GM18520 (cell line): ENCODE measurements around the gene TBX10.

Experiments
- ATAC-seq: cut with Tn5 transposase; IDR thresholded peaks from one replicate; pipeline ENCODE4 v1.9.1; 2021; ENCODE audit not compliant: unreplicated experiment

The TBX10 gene

DNA sequence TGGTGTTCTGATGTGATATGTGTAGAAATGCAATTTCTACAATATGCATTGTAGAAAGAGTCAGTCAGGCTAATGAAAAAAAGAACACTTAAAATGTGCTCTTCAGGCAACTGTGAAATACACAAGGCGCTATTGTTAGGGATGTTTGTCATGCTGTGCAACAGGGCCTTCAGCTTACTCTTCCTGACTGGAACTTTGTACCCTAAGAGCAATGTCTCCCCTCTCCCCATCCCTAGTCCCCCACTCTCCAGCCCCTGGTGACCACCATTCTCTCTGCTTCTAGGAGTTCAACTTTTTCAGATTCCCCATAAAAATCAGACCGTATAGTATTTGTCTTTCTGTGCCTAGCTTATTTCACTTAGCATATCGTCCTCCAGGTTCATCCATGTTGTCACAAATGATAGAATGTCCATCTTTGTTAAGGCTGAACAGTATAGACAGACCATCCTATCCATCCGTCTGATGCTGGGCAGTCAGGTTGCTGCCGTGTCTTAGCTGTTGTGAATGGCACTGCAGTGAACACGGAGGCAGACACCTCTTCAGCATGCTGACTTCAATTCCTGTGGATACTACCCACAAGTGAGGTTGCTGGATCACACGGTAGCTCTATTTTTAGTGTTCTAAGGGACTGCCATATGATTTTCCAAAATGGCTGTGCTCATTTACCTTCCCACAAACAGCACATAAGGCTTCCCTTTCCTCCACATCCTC, 22.2 kb downstream of the TBX10 start:
- ATAC-seq: no peak

DNA sequence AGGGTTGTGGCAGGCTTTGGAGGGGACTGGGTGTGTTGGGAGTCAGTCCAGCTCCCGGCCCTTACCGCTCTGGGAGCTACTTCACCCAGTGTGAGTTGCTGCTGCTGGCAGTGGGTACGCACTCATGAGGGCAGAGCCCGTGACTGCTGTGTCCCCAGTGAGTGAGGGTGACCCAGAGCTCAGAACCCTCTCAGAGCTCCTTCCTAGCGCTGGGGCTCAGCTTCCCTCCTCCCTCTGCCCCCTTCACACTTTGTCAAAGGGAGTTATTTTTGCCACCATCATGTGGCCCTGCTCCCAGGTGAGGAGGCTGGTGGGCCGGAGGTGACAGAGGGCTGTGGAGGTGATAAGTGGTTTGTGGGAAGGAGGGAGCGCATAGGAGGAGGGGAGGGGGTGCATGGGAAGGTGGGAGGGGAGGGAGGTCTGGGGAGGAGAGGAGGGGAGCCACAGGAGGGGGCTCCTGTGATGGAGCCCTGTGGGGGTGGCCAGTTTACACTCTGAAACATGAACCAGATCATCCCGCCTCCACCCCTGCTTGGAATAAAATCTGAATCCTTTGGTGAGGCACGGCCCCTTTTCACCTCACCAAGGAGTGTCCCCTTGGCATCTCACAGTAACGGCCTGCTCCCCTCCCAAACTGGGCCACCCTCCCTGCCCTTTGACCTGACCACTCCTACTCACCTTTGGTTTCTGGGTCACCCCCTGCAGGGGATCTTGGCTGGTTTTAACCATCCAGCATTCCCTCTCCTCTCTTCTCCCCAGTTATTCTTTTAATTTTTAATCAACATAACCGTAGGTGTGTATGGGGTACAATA, 22.9 kb downstream of the TBX10 start:
- no peak for ATAC-seq

DNA sequence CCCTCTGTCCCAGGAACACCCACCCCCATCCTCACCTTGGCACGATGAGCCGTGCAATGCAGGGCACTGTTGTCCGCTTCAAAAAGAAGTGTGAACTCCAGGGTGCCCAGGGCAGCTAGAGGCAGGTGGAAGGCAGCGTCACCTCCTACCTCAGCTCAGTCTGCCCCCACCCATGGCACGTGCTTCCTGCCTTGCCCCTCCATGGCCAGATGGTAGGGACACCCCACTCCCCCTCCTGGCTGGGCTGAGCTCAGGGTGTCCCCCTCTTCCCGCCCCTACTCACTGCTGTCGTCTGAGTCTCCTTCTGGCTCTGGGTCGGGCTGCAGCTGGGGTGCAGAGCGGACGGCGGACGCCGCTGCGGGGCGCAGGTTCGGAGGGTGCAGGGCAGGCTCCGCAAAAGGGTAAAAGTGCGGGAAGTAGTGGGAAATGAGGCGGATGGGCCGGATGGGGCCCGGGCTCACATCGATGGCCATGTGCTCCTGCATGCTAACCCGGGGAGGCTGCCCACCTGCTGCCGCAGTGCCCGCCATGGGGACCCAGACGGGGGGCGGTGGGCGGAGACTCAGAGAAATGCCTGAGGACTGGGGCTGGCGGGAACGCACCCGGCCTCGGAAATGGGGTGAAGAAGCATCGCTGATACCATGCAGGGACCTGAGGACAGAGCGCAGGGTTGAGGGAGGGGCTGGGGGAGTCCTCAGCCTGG, 23.7 kb downstream of the TBX10 start:
- no peak for ATAC-seq

DNA sequence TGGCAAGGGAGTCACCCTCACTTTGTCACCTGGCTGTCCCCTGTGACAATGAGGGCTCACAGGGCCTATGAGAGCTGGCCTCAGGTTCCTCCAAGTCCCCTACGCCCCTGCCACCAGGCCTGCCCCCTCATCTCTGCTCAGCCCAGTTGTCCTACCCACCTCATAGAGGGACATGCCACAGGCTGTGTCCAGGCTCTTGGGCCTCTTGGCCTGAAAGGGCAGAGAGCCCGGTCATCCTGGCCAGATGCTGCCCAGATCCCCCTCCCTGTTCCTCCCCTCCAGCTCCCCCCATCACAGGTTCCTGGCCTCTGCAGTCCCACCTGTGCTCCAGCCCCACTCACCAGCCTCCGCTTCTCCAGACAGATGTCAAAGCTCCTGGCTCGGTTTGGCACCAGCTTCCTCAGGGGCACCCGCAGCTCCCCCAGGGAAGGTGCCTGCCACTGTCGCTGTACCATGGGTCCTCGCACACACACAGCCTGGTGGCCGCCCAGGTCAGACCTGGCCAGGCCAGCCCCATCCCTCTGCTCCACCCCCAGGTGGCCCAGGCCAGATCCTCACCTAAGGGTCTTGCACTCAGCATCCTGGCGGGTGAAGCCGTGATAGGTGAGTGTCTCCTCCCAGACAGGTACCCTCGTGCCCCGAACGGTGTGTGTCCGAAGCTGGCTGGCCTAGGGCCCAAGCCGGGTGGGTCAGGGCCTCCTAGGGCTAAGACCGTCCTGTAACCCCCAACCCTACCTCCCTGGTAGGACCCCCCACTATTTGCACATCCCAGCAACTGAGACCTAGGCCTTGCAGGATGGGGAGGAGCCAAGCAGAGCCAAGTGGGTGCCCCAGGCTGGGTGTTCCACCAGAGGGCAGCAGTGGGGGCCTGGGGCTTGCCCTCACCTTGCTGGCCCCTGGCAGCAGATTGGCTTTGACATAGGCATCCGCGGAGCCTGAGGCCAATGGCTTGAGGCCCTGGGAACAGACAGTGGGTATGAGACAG, 24.5 kb downstream of the TBX10 start:
- ATAC-seq: no peak

DNA sequence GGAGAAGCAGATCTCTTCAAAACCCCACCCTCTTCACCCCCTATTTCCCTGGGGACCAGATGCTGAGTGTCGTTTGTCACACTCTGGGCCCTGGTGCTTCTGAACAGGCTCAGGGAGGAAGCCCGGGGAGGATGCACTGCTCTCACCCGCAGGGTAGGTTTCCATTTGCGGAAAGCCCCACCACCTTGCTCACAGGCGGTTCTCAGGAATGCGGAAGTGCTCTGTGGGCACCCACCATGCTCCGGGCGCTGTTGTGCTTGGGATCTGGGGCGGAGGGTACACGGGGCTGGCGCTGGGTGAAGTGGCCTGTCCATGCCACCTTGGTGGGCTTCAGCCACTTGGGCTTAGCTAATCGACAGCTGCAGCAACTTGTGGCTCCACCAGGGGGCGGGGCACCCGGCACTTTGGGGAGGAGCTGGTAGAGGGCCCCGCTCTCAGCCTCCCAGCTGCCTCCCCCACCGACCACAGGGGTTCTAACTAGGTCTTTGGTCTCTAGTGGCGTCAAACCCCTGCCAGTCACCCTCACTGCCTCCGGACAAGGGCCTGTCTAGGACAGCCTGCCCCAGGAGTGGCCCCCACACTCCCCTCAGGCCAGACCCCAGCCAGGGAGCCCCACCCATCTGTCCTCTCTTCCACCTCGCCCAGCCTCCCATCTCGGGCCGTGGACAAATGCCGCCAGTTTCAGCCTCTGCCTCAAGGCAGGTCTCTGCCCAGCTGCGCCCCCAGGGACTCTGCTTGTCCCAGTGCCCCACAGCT, 25.4 kb downstream of the TBX10 start:
- ATAC-seq: peak; percentile 71

DNA sequence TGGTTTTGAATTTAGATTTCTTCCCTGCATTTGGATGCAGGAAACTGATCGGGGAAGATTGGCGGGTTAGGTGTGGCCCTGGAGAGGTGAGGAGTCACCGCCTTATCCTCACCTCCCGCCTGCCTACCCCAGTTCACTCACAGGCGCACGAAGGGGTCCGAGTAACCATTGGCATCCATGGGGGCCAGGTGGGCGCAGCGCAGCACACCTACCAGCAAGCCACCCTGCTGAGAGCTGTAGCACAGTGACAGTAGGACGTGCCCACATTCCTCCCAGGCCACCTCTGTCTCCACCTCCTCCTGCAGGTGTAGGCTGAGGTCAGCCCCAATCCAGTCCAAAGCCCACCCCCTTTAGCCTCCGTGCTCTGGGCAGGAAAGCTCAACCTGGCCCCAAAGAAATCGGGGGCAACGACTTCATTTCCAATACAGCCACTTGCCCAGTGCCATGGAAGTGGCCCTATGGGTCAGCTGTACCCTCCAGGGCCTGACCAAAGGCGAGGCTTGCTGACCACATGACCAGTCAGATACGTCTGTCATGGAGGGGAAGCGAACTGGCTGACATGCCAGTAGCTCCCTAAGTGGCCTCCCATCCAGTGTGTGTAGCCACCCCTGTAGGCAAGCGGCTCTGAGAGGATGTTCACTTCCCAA, 26.1 kb downstream of the TBX10 start:
- ATAC-seq: no peak

DNA sequence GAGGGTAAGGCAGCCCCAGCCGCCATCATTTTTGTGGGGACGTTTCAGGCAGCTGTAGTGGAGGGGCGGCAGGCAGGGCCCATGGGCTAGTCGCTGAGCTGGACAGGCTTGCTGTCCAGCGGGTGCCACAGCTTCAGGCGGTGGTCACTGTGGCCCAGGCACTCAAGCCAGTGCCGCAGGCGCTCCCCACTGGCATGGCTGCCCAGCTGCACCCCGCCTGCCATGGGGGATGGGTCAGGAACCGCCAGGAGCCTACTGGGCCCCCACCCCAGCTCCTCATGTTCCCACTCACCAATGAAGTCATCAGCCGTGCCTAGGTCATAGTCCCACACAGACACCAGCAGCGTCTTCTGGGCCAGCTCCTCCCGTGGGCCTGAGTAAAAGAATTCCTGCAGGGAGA, 26.8 kb downstream of the TBX10 start:
- no peak for ATAC-seq

DNA sequence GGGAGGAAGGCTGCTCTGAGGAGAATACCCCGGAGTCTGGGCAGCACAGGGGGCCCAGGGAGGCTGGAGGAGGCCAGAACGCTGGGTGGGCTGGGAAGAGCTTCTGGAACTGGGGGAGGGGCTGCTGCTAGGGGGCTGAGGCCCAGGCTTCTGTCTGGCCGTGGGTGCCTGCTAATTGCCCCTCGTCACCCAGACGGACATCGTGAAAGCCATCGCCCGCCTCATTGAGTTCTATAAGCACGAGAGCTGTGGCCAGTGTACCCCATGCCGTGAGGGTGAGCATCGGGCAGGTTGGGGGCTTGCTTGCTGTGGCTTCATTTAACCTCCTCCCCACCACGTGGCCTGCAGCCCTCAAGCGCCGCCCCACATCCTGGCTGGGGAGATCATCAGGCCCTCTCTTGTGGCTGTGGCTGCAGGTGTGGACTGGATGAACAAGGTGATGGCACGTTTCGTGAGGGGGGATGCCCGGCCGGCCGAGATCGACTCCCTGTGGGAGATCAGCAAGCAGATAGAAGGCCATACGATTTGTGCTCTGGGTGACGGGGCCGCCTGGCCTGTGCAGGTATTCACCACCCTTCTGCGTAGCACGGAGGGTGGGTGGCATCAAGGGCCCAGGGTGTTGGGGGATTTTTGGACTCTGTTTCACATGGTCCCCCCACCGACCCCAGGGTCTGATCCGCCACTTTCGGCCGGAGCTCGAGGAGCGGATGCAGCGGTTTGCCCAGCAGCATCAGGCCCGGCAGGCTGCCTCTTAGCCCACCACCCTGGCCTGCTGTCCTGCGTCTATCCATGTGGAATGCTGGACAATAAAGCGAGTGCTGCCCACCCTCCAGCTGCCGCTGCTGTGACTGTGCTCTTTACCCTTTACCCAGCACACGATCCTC, 27.6 kb downstream of the TBX10 start:
- no peak for ATAC-seq

DNA sequence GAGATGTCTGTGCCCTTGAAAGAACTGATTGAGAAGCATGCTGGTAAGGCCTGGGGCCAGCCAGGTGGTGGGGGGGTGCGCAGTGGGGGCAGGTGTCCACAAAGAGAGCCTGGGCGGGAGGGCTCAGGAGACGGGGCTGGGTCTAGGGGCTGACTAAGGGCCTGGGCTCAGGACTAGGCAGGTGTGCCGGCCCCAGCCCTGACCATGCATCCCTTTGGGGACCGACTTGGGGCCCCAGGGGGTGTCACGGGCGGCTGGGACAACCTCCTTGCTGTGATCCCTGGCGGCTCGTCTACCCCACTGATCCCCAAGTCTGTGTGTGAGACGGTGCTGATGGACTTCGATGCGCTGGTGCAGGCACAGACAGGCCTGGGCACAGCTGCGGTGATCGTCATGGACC, 28.4 kb downstream of the TBX10 start:
- no peak for ATAC-seq

DNA sequence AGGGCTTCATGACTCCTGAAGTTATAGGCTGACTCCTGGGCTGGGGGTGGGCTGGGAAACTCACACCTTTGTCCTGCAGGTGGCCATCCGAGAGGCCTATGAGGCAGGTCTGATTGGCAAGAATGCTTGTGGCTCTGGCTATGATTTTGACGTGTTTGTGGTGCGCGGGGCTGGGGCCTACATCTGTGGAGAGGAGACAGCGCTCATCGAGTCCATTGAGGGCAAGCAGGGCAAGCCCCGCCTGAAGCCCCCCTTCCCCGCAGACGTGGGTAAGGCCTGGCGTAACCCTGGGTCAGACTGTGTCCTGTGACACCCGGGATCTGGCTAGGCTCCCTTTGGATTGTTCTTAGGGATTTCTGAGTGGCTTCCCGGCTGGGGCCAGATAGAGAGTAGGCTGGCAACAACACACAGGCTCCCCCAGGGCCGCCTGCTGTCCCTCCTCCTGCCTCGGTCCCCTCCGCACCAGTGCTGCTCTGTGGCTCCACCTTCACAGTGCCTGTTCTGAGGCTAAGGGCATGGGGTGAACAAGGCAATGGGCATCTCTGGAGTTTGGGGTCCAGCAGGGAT, 29.2 kb downstream of the TBX10 start:
- ATAC-seq: no peak

DNA sequence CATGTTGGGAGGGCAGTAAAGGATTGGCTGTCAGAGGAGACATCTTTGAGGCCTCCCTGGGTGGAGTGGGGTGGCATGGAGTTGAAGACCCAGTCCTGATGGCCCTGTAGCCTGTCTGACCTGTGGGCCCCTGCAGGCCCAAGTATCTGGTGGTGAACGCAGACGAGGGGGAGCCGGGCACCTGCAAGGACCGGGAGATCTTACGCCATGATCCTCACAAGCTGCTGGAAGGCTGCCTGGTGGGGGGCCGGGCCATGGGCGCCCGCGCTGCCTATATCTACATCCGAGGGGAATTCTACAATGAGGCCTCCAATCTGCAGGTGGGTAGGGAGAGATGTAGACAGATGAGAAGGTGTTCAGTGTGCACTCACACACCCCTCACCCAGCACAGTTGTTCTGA, 30.2 kb downstream of the TBX10 start:
- no peak for ATAC-seq

DNA sequence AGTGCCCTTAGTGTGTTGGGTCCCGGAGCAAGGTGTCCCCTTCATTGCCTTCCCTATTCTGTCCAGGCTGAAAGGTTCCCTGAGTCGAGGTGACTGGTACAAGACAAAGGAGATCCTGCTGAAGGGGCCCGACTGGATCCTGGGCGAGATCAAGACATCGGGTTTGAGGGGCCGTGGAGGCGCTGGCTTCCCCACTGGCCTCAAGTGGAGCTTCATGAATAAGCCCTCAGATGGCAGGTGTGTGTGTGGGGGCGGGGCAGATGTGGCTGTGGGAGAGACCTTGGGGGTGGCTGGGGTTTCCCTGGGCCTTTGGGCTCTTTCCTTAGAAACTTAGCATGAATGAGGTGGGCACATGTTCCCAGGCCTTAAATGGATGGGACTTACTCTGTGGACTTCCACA, 31.1 kb downstream of the TBX10 start:
- ATAC-seq: no peak

DNA sequence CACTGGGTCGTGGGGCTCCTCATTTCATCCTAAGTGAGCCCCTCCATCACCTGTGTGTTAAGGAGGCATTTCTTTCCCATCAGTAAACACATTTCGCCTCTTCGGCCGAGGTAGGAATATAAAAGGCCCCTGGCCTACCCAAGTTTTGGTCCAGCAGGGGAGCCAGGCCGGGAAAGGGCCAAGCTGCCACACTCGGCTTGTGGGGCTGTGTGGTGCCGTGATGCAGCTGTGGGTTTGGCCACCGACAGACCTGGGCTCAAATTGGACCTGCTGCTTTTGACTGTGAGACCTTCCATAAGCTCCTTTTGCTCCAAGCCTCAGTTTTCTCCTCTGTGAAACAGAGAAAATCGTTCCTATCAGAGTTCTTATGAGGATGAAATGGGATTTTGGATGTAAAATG, 32.1 kb downstream of the TBX10 start:
- no peak for ATAC-seq

DNA sequence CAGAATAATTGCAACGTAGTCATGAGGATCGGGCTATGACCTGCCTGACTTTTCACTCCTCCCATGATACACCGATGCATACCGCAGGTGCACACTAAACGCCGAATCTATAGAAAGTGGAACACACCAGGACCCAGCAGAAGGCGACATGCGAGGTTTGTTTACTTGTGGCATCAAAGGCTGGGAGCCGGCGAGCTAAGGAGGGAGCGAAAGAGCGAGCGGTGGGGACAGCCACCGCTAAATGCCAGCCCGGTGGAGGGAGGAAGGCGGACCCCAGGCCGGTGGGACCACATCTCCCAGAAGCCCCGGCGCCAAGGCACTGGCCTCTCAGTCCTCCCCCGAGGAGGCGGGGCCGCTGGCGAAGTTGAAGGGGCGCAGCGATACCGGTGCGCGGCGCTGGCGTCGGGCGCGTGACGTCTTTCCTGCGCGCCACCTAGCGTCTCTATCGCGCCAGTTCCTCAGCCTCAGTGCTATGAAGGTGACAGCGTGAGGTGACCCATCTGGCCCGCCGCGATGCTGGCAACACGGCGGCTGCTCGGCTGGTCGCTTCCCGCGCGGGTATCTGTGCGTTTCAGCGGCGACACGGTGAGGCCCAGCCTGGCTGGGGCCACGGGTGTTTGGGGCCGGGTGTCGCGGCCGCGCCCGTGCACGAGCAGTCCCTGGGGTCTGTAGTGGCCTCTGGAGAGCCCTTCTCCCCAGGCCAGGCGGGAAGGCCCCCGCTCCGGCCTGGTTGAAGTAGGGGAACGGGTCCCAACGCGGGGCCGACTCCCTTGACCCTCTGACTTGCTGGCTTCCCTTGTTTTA, 32.9 kb downstream of the TBX10 start, which contains the start of gene NDUFV1:
TSS of gene NDUFV1 (plus strand) at position 445 of the 804 bp plus-strand sequence. CDS start at position 514, 69 bp downstream.
- ATAC-seq: peak; percentile 94

DNA sequence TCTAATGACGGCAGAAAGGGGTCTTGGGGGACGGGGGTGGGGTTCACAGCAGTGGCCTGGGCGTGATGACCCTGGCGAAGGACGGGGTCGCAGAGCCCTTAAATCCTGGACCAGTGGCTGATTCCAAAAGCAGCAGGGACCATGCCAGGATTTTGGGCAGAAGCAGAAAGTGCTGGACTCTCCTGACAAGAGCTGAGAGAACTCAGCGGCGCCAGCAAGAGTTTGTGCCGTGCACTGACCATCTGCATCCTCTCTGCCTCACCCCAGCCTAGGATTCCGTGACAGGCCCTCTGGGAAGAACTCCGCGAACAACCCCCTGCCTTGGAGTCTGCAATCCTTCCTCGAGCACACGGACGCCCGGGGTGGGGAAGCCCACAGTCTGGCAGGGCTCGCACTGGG, 33.5 kb downstream of the TBX10 start:
- no peak for ATAC-seq

DNA sequence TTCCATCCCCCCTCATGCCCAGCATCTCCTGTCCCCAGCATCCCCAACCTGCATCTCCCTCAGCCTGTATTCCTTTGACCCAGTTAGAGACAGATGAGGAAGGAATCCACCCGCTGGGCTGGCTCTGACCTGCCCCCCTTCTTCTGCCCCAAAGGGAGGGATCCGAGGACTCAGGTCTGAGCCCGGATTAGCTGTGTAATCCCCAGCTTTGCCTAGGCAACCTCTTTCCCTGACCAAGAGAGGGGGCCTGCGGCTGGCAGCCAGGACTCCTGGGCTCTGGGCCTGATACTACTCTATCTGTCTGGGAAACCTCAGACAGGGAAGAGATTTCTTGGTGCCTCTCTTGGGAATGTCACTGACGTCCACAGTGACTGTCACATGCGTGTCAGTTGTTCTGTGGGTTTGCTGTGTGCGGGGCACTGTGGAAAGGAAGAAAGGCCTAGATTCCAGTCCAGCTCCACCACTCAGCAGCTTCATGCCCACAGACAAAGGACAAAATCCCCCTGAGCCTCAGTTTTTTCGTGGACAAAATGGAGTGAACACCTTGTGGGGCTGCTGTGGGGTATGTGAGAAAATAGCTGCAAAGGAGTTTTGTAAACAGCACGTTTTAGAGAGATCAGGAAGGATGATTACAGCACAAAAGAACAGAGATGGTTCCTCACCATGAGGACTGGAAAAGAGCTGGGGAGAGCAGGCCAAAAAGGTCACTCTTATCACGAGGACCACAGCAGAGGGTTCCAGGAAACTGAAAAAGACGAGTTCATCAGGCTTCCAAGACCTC, 34.1 kb downstream of the TBX10 start:
- no peak for ATAC-seq

DNA sequence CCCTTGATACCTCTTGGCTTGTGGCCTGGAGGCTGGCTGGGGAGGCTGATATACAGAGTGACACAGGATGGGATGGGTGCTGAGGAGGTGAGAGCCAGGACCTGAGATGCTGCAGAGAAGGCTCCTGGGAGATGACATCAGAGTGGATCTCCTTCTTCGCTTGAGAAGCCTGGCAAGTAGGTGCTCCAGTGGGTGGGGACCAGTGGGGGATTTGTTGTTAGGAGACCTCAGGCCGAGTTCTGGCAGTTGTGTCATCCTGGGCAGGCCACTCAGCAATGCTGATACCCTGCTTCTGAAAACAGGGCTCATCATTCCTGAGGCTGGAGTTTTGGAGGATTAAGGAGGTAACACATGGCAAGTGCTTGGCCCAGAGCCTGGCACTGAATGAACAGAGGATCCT, 34.7 kb downstream of the TBX10 start:
- no peak for ATAC-seq
